Esophagus mucosa (tissue), 1 donor: Measurements from ENCODE around the gene MTUS2. TPM values are rescaled to one million over a fixed set of nuclear protein-coding genes. Genes with fewer than 3 reads are reported as not detected.

Experiments used
- ATAC-seq: fragments of 200-7000 bp; cut with Tn5 transposase; one replicate; pipeline ENCODE4 v1.9.1; 2020
- total RNA-seq: library from RNA; stranded (reverse); gene quantifications from one replicate; pipeline ENCODE4 v1.2.4, GENCODE V29; 2023
- donor health status: DM: yes; HTN: yes; CAD: no.

The MTUS2 gene
- total RNA-seq, 1 donor from 2014 or later, result 0.12 TPM

DNA sequence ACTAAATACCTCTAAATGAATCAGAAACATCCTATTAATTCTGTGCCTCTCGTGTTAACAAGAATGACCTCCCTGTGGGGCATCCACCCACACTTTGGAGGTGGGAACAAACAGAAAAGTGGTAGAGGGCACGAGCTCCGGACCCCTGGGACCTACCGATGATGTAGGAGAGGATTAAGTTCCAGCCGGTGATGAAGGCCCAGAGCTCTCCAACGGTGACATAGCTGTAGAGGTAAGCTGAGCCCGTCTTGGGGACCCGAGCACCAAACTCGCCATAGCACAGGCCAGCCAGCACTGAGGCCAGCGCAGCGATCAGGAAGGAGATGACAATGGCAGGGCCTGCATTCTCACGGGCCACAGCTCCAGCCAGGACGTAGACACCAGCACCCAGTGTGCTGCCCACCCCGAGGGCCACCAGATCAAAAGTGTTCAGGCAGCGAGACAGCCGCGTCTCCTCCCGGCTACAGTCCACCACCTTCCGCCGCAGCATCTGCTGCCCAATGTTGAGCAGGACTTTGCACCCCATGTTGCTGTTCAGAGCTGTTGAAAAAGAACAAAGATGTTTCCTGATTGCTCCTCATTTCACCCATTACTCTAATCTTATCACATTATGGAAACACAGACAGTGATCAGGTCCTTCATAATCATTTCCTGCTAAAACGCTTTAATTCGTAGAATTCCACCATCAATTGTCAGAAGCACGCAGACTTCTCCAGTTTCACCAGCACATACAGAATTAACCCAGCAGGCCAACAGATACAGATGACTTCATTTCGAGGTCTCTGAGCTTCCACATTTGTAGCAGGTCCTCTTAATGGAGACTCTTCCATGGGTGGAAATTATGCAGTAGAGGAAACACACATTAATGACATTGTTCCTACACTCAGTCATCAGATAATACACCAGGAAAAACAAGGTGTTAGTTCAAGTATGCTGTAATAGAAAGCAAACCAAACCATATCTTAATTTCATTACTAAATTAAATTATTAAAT, 715.8 kb downstream of the MTUS2 start:
- ATAC-seq, result no peak

GRCh38 chr13:29536853-29537252, 716.7 kb downstream of the MTUS2 start:
- no peak for ATAC-seq

DNA sequence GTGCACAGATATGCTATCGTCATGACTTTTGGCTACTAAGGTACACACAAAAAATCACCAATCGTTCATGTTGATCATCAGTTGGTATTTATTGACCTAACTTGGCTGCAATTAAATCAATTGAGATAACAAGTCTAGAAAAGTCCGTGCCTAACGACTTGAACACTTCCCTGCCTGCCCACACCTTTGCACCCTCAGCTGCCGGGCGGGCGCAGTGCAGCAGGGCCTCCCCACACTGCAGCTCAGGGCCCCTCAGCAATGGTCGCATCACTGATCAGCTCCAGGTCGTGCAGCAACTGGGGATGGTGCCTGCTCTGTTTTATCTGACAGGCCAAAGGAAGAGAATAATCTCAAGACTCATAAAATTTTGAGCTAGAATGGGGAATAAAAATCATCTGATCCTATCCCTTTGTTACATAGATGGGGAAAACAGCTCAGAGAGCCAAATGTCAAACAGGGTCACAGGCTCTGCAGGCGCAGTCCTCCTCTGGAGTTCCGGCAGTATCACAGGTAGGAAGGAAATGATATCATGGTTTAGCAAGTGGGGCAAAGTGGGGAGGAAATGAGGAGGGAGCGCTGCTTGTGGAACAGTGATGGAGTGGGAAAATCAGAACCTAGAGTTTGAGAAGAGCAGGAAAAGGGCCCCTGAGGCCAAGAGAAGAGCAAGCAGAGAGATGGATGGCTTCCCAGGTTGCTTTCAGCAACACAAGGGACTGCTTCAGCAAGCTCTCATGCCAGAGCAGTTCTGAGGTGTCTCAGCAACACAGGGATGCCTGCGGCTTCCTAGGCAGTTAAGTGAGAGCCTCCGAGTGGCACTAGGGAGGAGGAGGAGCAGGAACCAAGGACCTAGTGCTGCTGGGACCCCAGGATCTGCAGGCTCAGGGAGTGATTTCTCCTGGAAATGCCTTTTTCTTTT, 717.9 kb downstream of the MTUS2 start:
- ATAC-seq, result no peak

DNA sequence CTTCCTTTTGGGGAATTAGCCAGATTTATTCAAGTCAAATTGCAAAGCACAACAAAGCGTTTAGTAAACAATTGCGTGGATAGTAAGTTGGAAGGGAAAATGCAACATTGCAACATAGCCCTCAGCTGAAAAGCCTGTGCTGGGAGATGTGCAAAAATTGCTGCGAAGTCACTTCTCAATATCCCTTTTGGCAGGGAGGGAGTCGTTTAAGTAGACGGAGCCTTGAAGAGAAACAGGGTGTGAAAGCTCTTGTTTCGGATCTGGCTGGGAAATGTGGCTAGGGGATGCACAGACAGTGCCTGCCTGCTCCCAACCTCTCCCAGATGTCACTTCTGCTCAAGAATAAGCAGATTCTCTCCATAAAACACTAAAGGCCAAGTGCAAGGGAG, 718.5 kb downstream of the MTUS2 start:
- ATAC-seq, result no peak

DNA sequence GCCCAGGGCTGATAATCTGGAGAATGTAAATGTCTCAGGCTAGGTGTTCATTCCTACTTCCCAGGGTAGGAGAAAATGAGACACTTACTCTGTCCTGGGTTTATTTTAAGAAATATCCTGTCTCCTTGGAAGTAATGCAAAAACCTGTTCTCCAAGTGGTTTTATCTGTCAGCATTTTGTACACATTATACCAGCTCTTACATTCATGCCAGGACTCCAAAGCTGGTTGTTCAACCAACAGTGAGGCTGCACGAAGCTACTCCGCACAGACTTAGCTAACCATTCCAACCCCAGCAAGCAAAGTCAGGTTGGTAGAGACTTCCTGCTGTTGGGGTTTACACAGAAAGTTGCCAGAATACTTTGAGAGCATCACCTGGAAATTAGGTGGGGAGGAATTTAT, 719.7 kb downstream of the MTUS2 start:
- peak; percentile 69 for ATAC-seq

DNA sequence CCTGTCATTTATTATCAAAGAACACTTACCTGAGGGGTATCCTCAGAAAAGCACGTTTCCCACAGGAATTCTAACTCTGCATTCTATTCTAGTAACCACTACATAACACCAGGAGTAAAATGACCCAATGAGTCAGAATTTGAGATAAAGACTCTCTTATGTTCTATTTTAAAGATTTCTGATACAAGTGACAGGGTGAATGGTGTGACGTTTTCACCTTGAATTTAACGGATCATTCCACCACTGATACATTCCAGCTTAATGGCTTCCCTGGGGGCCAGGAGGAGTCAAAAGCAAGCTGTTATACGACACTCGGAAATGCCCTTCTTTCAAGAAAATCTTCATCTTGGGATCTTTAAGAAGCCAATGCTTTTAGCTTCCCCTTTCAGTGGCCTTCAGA, 720.2 kb downstream of the MTUS2 start:
- ATAC-seq, result no peak

GRCh38 chr13:29540799-29541198, 720.7 kb downstream of the MTUS2 start:
- no peak for ATAC-seq

- no peak for ATAC-seq
Measured at GRCh38 chr13:29541400-29541799, 721.3 kb downstream of the MTUS2 start.

- ATAC-seq, result no peak
Measured at GRCh38 chr13:29542381-29542780, 722.2 kb downstream of the MTUS2 start.

DNA sequence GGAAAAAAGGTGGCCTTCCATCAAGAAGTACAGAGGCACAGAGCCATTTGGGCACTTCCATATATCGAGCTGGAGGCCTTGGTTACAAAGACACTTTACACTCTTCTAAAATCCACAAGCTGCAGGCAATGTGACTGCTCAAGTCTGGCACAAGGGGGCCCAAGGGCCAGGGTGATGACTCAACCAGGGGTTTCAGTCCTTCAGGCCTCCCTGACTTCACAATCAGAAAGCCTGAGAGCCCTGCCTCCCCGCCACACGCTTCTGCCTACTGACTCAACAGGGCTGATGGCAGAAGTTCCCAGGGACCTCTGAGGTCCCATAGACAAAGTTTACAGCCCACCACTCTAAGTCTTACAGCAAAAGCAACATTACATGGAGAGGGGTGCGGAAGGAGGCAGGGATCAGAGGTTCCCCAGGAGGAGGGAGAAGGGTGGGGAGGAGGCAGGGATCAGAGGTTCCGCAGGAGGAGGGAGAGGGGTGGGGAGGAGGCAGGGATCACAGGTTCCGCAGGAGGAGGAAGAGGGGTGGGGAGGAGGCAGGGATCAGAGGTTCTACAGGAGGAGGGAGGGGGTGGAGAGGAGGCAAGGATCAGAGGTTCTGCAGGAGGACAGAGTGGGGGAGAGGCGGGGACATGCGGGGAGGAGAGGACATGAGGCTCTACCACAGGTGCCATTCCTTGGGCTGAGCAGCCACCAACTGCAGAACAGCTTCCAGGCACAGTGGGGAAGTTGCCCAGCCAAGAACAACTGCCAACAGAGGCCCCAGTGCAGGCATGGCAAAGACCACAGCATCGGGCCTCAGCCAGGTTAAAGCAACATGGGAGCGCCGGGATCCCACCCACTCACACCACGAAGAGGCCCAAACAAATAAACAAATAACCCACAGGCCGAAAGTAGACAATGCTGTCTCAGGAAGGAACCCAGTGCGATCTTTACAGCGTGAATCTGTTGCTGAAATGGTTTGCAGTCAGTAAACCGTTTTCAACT, 723.4 kb downstream of the MTUS2 start:
- peak; percentile 41 for ATAC-seq

- ATAC-seq, result peak; percentile 56
Measured at GRCh38 chr13:29545988-29546387, 725.8 kb downstream of the MTUS2 start.

GRCh38 chr13:29546662-29547061, 726.5 kb downstream of the MTUS2 start:
- peak; percentile 27 for ATAC-seq

DNA sequence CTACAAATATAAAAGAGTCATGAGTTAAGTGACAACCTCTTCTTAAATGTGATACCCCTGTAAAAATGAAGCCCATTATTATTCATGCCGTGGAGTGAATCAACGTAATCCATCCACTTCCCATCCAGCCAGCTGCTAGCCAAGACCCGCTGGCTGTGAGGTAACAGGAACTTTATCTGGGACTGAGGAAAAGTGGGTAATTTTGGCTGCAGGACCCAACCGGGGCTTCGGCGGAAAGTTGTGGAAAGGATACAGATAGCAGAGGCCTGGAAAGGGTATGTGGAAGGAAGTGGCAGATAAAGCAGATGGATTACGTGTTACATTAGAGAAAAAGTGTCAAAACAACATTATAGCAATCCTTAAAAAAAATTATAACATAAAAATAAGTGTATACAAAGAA, 727.0 kb downstream of the MTUS2 start:
- ATAC-seq, result no peak

GRCh38 chr13:29548722-29549121, 728.6 kb downstream of the MTUS2 start:
- ATAC-seq, result no peak

DNA sequence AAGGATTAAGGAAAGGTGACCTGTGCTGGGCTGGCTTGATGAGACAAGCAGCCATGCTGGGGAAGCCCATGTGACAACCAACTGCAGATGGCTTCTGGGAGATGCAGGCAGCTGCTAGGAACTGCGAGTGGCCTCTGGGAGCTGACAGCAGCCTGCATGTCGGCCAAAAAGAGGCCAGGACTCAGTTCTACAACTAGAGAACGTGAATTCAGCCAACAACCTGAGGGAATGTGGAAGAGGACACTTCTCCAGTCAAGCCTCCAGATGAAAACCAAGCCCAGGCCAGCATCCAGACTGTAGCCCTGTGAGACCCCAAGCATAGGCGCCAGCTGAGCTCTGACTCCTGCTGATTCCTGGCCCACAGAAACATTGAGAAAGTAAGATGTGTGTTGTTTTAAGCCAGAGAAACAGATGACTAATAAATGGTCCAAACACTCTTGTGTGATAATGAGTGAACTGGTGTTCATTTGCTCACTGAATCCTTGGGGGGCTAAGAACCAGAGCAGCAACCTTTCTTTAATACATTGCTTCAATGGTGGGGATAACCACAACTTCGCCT, 730.4 kb downstream of the MTUS2 start:
- no peak for ATAC-seq

DNA sequence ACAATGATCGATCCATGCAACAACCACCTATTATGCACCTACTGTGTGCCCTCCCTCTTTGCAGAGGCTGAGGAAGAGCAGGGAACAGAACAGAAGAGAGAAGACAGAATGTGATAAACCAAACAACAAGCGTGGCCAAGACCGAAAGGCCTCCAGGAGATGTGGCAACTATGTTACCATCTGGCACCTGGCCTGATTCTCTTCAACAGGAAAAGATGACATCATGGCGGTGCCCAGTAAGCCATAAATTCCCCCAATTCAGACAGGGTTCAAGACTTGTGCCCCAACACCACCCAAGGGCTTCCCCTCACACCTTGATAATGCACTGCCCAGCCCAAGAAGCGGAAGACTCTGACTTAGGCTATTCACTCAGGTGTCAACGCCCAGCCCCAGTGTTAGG, 731.1 kb downstream of the MTUS2 start:
- peak; percentile 86 for ATAC-seq

Other genes starting within 250 kb of the MTUS2 start
- gene POMP, start 161.2 kb upstream of the MTUS2 start, total RNA-seq, result 55.2 TPM
- gene SLC46A3, start 101.4 kb upstream of the MTUS2 start, total RNA-seq, result 0.84 TPM